NCI-H526 treated with DMSO at 0.1 percent for 48 hours (cell line): ENCODE results near the gene HDAC7.
A peak's percentile ranks its signal among the peaks of the same experiment; 100 is the strongest.
"Not testable (repeated sequence)": the region's sequence is repeated elsewhere in the genome, so short reads cannot be mapped to it uniquely, and the experiment has no call there.

ENCODE experiments used
- DNase-seq: peaks from one replicate; lab custom pipeline; 2025; lab: John Stamatoyannopoulos, UW

The HDAC7 gene

GRCh38 chr12:47812797-47813510 lies 6.7 kb downstream of the HDAC7 start:
- DNase-seq = peak; percentile 62

GRCh38 chr12:47811581-47812484 lies 7.9 kb downstream of the HDAC7 start:
- no peak for DNase-seq

GRCh38 chr12:47811072-47811396 lies 8.7 kb downstream of the HDAC7 start:
- no peak for DNase-seq

- not testable (repeated sequence) for DNase-seq
These were observed 10.2 kb downstream of the HDAC7 start for GRCh38 chr12:47809518-47809917.

GRCh38 chr12:47808574-47809365 lies 10.9 kb downstream of the HDAC7 start:
- DNase-seq = no peak

GRCh38 chr12:47808050-47808449 lies 11.7 kb downstream of the HDAC7 start:
- DNase-seq = no peak

GRCh38 chr12:47807338-47807737 lies 12.4 kb downstream of the HDAC7 start:
- no peak for DNase-seq

GRCh38 chr12:47805417-47805816 lies 14.3 kb downstream of the HDAC7 start:
- no peak for DNase-seq

- DNase-seq = no peak
These were observed 15.5 kb downstream of the HDAC7 start for GRCh38 chr12:47804171-47804570.

- no peak for DNase-seq
These were observed 16.4 kb downstream of the HDAC7 start for GRCh38 chr12:47803191-47803875.

GRCh38 chr12:47802312-47802711 lies 17.4 kb downstream of the HDAC7 start:
- DNase-seq = no peak

GRCh38 chr12:47801904-47802246 lies 17.8 kb downstream of the HDAC7 start:
- DNase-seq = no peak

GRCh38 chr12:47801170-47801903 lies 18.4 kb downstream of the HDAC7 start:
- DNase-seq = no peak

- DNase-seq = no peak
These were observed 19.1 kb downstream of the HDAC7 start for GRCh38 chr12:47800582-47800981.

GRCh38 chr12:47799357-47799955 lies 20.2 kb downstream of the HDAC7 start:
- DNase-seq = no peak

- DNase-seq = no peak
These were observed 21.2 kb downstream of the HDAC7 start for GRCh38 chr12:47798382-47798948.

GRCh38 chr12:47797441-47797840 lies 22.3 kb downstream of the HDAC7 start:
- DNase-seq = no peak

- no peak for DNase-seq
These were observed 23.8 kb downstream of the HDAC7 start for GRCh38 chr12:47795814-47796411.

GRCh38 chr12:47795121-47795813 lies 24.4 kb downstream of the HDAC7 start:
- DNase-seq = no peak

- DNase-seq = no peak
These were observed 25.0 kb downstream of the HDAC7 start for GRCh38 chr12:47794679-47795078.
